HepG2 (cell line): Measurements from ENCODE around the gene UCK2. TPM values are rescaled to one million over a fixed set of nuclear protein-coding genes. Genes with fewer than 3 reads are reported as not detected.

ENCODE experiments used
- ELF1 ChIP-seq: sonication (generic); formaldehyde crosslinking; IDR thresholded peaks from 2 replicates; pipeline ENCODE4 v1.4.0; 2020; ENCODE audit warnings: missing genetic modification reagents
- HBP1 ChIP-seq: IDR thresholded peaks from 2 replicates; pipeline ENCODE4 v1.6.1; 2016; ENCODE audit warnings: low read depth, control low read depth
- HNRNPH1 ChIP-seq: fragments of 200-400 bp; formaldehyde crosslinking; optimal IDR thresholded peaks from 2 replicates; pipeline ENCODE3; 2017; ENCODE audit warnings: mild to moderate bottlenecking, low read depth, low read length
- KLF13 ChIP-seq: sonication (generic); formaldehyde crosslinking; IDR thresholded peaks from 2 replicates; pipeline ENCODE4 v1.4.0; 2020; ENCODE audit warnings: mild to moderate bottlenecking, missing genetic modification reagents
- KLF6 ChIP-seq: IDR thresholded peaks from 2 replicates; pipeline ENCODE4 v1.8.0; 2016; ENCODE audit warnings: missing biosample characterization, missing genetic modification reagents
- RERE ChIP-seq: IDR thresholded peaks from 2 replicates; pipeline ENCODE4 v1.6.1; 2016; ENCODE audit warnings: low read depth, missing genetic modification reagents, missing compliant biosample characterization
- REST ChIP-seq, 2 experiments: IDR thresholded peaks; 2 replicates each; pipeline ENCODE4 v1.6.1; 2011 to 2012; ENCODE audit warnings: low read length in 2 of 2, borderline replicate concordance in 1 of 2, low read depth in 1 of 2, mild to moderate bottlenecking in 1 of 2, moderate library complexity in 1 of 2
- UBTF ChIP-seq: sonication (generic); formaldehyde crosslinking; IDR thresholded peaks from 2 replicates; pipeline ENCODE4 v1.4.0; 2020; ENCODE audit warnings: mild to moderate bottlenecking, missing genetic modification reagents
- ZFP90 ChIP-seq: sonication (generic); formaldehyde crosslinking; IDR thresholded peaks from 2 replicates; pipeline ENCODE4 v1.8.0; 2022; ENCODE audit warnings: missing genetic modification reagents, mild to moderate bottlenecking, inconsistent platforms, borderline replicate concordance
- ZKSCAN1 ChIP-seq: fragments of 150-350 bp; IDR thresholded peaks from 2 replicates; pipeline ENCODE4 v1.6.1; 2014; ENCODE audit warnings: low read length
- ZNF253 ChIP-seq: sonication (generic); formaldehyde crosslinking; IDR thresholded peaks from 2 replicates; pipeline ENCODE4 v1.8.0; 2022; ENCODE audit warnings: mild to moderate bottlenecking, missing genetic modification reagents, borderline replicate concordance
- ZNF382 ChIP-seq: sonication (generic); formaldehyde crosslinking; IDR thresholded peaks from 2 replicates; pipeline ENCODE4 v1.5.0; 2020; ENCODE audit warnings: missing genetic modification reagents, mild to moderate bottlenecking, borderline replicate concordance
- ZNF543 ChIP-seq: sonication (generic); formaldehyde crosslinking; IDR thresholded peaks from 2 replicates; pipeline ENCODE4 v1.4.0; 2020; ENCODE audit warnings: mild to moderate bottlenecking, missing genetic modification reagents
- ZNF639 ChIP-seq: conservative IDR thresholded peaks from 2 replicates; pipeline ENCODE4 v1.6.1; 2018; ENCODE audit warnings: missing genetic modification reagents
- polyA plus RNA-seq, 8 experiments: library from polyadenylated mRNA; depleted of rRNA in 3 of 8; stranded (reverse) in 7 of 8; unstranded in 1 of 8; fragments of >200 nt; fragmentation: Illumina TruSeq in 4 of 8; extraction: Trizol in 4 of 8; gene quantifications; 2 replicates each; pipeline versions ENCODE4 v1.2.1 to v1.2.3, GENCODE V29; 2011 to 2016; ENCODE audit warnings: low read depth in 4 of 8, missing spikeins in 1 of 8, mixed read lengths in 1 of 8; ENCODE audit not compliant: insufficient read depth in 1 of 8
- total RNA-seq, 5 experiments: library from RNA; depleted of rRNA; stranded (reverse); fragments of >200 nt; fragmentation: Illumina TruSeq; extraction: Trizol; gene quantifications; 2 replicates each; pipeline ENCODE4 v1.2.3, GENCODE V29; 2016; ENCODE audit warnings: low read depth in 1 of 5

UCK2 gene
- total and polyA plus RNA-seq, 2 of the 13 experiments (the other 11 are each of a cell fraction or from before 2014, with no cell fraction given): 64.3 to 78.0 TPM

- no peak for TF ChIP-seq HBP1 (CRISPR knock-in tag)
- peak; percentile 43; the same call in 1 of the 2 replicates for TF ChIP-seq UBTF (CRISPR knock-in tag)
- TF ChIP-seq ELF1 (CRISPR knock-in tag): no peak
- TF ChIP-seq KLF13 (CRISPR knock-in tag): no peak
- TF ChIP-seq ZNF382: no peak
- TF ChIP-seq ZNF253: no peak
- no peak for TF ChIP-seq RERE (CRISPR knock-in tag)
- 0 out of 4 replicates have a peak, but pooled peaks of 1 of the 2 experiments have one; percentile 7 for TF ChIP-seq REST (IDR thresholded peaks at IDR 0.05; ENCODE audit: borderline replicate concordance in 1 of 2, low read depth in 1 of 2, low read length in 2 of 2)
- TF ChIP-seq ZFP90: no peak
- TF ChIP-seq ZNF639 (CRISPR knock-in tag): no peak
- no peak for TF ChIP-seq KLF6 (CRISPR knock-in tag)
- no peak for TF ChIP-seq HNRNPH1
- TF ChIP-seq ZNF543 (CRISPR knock-in tag): no peak
- no peak for TF ChIP-seq ZKSCAN1
These were observed 73.4 kb downstream of the UCK2 start (continued) for GRCh38 chr1:165900576-165901380.
